ENCODE measurements around the gene RALA.
"Not testable (repeated sequence)": the region's sequence is repeated elsewhere in the genome, so short reads cannot be mapped to it uniquely, and the experiment has no call there.

Gene RALA

DNA sequence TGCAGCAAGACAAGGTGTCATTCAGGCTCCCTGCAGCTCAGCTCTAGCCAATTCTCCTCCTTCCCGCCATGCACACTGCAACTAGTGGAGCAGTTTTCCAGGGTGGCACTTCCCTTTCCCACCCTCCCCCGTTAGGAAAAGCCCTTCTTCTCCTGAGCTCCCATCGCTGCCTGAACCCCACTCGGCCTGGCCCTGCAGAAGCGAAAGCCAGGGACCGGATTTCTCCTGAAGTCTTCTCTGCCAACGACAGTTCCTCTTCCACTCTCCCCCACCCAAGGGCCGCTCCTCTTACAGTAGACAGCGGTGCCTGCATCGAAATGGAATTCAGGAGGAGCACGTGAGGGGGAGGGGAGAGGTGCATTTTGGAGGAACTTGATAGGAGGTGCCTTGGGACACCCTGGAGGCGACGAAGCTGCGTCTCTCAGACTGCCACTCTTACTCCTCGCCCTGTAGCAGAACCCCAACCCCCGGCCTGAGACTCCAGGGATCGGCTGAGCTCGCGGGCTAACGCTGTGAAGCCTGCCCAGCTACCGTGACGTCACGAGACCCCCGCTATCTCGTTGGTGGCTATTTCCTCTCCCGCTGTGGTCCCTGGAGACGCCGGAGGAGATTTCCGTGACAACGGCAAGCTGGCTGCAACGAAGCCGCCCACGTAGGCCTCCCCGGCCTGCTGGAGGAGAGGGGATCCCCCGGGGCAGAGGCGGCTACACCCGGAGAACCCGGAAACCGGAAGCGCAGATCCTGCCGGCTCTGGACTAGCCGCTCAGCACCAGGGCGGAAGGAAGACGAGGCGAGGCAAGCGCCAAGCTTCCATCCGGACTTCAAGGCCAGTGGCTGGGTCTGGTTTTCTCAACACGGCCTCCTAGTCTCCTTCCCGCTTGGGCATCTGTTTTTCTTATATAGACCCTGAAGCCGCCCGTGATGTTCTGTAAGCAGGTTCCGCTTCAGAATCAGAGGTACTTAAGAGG lies 109.7 kb downstream of the RALA start:
- peak; percentile 83 for DNase-seq (ENCODE audit: low read depth)

DNA sequence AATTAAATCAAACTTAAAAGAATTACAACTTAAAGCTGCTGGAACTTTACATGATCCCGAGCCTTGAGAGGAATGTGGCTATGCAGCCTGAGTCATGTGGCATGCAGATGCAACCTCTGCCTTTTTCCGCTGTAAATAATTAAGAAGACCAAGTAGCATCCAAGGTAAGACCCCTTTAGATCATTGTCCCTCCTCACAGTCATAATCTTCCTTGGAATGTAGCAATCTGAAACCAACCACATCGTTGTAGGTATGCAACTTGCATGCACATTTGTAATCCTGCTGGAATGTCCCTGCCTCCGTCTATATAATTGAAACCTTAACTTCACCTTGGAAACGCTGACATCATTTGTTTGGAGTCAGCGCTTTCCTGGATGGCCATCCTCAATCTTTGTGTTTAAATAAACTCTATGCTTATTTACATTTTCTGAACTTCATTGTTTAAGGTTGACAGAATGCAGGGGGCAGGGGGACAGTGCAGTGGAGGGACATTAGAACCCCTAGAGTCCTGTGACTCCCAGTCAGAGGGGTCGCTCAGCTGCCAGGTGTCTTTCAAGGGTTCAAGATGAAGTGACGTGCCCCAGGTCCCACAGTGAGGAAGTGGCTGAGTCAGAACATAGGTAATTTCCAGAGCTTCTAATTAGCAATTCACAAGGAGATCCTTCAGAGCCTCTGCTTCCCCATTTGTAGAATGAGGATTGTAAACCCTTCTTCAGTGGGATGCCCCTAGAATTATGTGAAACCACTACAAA lies 110.7 kb downstream of the RALA start:
- peak; percentile 61 for DNase-seq (ENCODE audit: low read depth)

DNA sequence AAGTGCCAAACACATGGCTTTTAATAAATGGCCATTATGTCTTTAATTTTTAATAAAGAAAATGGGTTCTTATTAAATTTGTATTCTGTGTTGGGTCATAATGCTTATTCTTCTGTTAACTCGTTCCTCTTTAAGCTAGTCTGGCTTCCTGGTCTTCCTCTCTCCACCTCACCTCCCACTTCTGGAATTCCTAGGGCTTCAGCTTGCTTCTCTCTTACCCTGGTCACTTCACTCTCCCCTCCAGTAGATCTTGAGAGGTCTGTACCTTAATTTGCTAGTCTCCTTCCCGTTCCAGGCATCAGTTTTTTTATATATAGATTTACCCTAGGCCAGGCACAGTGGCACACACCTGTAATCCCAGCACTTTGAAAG lies 111.2 kb downstream of the RALA start:
- DNase-seq (ENCODE audit: low read depth), result no peak

DNA sequence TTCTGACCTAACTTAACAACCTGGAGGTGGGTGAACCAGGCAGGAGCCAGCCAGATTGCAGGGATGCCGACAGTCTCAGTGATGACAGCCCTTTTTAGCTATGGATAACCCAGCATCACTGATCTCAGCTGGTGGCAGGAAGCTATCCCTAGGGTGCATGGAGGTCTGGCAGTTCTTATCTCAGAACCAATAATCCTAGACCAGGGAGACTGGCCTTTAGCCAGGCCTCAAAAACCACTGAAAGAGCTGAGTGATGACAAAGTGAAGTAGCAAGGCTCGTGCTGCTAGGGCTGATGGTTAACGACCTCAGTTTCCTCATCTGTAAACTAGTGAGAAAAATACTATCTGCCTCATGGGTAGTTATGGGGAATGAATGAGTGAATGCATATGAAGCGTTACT lies 112.5 kb downstream of the RALA start:
- DNase-seq (ENCODE audit: low read depth), result no peak

DNA sequence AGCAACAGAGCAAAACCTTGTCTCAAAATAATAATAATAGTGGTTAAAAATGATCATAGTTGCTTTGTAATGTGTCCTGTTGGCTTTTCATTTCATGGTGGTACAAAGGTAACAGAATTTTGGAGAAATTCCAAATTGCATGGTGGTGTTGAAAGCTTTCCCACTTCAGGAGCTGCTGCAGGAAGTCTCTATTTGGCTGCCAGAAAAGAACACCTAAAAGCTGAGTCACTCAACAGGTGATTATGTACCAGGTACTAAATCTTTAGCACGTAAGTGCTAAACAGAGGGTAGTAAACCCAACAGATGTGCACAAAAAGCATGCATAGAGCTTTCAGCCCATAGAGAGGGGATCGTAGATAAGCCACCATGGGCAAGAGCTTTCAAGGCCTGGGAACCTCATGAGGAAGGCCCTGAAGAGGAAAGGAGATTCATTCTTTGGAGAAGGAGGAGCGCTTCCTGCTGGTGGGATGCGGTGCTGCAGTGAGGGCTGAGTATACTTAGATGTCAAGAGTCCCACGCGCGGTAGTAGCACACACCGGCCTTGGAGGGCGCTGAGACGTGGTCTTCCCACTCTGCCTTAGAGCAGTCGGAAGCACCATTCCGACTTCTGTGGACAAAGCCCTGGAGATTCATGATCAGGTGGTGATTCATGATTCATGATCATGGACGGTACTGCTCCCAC lies 118.7 kb downstream of the RALA start:
- DNase-seq (ENCODE audit: low read depth), result no peak

DNA sequence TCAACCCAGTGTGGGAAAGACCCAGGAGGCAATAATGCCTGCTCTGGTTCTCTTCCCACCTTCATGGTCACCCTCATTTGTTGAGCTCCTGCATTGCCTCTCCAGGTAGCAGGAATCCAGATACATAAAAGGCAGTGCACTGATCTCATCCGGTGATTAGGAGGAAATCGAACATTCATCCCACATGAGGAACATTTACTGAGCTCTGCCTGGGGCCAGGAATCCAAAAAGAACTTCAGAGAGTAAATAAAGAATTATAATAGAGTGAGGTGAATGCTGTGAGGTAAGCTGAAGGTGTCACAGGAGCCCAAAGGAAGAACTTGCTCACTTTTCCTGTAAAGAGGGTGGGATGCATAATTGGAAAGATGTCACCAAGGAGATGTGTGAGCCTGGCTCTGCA lies 121.2 kb downstream of the RALA start:
- no peak for DNase-seq (ENCODE audit: low read depth)

DNA sequence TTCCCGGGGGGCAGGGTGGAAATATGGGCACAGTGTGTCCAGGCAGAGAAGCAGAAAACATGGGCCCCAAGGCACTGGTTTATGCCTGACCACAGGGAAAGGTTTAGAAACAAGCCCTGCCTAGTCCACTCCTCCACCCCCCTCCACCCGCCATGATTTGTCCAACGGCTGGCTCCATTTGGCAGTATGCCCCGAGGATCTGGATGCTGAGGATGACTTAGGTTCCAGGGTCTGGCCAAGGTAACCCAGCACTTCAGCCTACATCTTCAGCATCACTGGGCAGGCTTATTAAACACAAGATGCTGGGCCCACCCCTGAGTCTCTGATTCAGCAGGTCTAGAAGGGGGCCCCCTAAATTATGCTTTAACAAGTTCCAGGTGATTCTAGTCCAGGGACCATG lies 121.9 kb downstream of the RALA start:
- no peak for DNase-seq (ENCODE audit: low read depth)

DNA sequence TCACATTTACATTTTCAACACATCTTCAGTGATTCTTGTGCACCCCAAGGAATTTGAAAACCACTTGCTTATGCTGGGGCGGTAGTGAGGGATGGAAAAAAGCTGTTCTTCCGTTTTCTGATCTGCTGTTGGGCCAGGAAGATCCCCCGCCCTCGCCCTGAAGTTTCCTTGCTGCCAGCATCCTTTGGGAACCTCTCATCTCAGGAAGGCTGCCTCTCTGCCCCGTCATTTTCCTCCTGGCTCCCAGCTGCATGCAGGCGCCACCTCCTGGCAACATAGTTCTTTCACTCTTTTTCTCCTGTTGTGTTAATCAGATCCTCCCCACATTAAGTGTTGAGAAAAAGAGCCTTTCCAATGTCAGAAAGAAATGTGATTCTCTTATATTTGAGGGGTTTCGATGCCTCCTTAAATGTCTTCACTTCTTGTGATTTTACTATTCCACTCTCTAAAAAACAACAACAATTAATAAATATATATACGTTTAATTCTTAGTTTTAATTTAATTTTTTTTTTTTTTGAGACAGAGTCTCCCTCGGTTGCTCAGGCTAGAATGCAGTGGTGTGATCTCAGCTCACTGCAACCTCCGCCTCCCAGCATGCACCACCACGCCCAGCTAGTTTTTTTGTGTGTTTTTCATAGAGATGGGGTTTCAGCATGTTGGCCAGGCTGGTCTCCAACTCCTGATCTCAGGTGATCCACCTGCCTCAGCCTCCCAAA lies 122.9 kb downstream of the RALA start:
- DNase-seq (ENCODE audit: low read depth), result peak; percentile 36

DNA sequence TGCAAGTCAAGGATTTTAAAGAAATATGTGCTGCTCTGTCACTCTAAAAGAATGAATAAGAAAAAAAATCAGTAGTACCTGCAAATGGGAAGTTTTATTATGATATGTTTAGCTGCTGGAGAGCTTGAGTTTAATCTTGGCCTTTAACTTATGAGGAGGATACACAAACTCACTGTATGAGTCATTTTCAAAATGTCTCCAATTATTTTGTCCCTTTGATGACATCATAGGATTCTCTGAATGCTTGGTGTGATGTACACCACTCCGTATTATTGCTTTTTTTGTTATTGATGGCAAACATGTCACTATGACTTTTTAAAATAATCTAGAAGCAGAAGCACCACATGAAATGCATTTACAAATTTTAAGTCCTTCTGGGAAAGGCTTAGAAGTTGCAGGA lies 125.8 kb downstream of the RALA start:
- DNase-seq (ENCODE audit: low read depth), result peak; percentile 32

DNA sequence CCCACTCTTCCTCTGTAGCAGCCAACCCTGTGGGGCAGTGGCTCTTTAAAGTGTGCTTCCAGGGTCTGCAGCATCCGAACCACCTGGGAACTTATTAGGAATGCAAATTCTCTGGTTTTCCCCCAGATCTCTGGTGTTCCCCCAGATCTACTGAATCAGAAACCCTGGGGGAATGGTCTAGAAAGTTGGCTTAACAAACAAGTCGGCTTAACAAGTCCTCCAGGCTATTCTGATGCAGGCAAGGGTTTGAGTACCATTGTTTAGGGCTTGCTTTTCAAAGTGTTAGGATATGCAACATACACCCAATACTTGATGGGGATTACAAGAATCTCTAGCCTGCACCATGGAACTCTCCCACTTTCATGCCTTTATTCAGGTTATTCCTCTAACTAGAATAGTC lies 126.3 kb downstream of the RALA start:
- DNase-seq (ENCODE audit: low read depth), result no peak

DNA sequence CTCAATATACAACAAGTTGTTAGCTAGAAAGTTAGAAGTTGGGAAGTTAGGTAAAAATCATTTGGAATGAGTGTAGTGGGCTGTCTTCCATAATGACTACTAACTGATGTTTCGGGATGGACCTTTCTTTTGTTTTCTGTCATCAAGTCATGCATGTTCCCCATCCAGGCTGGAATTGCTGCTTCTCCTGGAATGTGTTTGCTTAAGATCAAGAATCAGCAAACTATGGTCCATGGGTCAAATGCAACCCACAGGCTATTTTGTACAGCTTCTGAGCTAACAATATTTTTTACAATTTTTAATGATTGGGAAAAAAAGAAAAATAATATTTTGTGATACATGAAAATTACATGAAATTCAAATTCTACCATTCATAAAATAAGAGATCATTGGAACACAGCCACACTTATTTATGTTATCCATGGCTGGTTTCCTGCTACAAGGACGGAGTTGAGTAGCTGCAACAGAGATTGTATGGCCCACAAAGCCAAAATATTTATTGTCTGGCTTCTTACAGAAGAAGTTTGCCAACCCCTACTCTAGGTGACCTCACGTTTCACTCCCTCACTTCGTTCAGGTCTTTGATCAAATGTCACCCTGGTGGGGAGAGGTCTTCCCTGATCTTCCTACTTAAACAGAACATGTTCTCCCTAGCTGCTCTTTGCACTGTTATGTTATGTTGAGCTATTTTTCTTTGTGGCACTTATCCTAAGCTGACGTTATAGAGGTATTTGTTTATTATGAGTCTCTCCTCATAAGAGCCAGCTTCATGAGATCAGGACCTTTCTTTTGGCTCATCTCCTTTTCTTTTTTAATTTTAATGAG lies 127.1 kb downstream of the RALA start:
- no peak for DNase-seq (ENCODE audit: low read depth)

DNA sequence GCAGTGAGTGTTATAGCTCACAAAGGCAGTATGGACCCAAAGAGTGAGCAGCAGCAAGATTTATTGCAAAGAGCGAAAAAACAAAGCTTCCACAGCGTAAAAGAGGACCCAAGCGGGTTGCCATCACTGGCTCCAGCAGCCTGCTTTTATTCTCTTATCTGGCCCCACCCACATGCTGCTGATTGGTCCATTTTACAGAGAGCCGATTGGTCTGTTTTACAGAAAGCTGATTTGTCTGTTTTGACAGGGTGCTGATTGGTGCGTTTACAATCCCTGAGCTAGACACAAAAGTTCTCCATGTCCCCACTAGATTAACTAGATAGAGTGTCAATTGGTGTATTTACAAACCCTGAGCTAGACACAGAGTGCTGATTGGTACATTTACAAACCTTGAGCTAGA lies 129.9 kb downstream of the RALA start:
- DNase-seq (ENCODE audit: low read depth), result not testable (repeated sequence)

DNA sequence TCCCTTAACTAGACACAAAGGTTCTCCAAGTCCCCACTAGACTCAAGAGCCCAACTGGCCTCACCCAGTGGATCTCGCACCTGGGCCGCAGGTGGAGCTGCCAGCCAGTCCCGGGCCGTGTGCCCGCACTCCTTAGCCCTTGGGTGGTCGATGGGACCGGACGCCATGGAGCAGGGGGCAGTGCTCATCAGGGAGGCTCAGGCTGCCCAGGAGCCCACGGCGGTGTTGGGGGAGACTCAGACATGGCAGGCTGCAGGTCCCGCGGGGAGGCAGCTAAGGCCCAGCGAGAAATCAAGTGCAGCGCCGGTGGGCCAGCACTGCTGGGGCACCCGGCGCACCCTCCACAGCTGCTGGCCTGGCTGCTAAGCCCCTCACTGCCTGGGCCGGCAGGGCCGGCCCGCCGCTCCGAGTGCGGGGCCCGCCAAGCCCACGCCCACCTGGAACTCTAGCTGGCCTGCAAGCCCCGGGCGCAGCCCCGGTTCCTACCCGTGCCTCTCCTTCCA lies 130.5 kb downstream of the RALA start:
- DNase-seq (ENCODE audit: low read depth), result no peak

DNA sequence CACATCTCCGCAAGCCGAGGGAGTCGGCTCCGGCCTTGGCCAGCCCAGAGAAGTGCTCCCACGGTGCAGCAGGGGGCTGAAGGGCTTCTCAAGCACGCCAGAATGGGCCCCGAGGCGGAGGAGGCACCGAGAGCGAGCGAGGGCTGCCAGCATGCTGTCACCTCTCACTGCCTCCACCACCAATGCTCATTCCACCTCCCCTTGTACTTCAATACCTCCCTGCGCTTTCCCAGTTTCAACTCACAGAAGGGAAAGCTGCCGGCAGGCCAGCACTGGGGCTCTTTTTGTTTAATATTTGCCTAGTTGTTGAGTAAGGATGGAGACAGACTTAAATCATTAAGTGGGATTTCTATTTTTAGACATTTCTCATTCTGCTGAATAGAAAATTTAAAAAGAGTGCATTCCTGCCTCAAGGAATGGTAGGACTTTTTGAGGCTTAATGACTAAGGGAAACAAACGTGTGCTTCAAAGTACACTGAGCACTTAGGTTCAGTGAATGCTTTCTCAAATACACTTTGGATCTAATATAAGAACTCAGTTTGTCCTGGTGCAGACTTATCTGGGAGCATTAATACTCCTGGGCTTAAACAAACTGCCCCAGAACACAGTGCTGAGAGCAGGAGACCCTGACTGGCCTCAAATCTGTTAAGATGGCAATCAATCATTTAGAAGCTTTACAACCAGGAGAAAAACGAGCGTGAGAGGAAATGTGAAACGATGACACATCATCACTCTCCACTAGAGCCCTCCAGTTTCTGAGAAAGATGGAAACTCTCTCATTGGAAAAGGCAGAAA lies 131.2 kb downstream of the RALA start:
- peak; percentile 55 for DNase-seq (ENCODE audit: low read depth)

DNA sequence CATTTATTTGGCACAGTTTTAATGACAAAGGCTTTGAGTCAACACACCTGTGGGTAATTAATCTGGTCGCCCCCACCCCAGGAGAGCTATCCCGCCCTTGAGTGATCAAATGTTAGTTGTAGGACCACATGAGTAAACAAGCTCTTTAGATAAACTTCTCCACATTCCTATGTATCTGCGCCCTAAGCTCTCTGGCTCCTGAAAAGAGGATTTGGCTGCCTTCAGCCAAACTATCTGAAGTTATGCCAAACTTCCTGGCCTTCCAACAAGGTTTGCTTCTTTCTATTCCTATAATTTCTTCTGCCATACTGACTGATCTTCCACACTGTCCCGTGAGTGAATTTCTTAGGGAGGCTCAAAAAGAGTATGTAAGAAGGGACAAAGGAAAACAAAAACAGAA lies 134.2 kb downstream of the RALA start:
- DNase-seq (ENCODE audit: low read depth), result no peak
